Measurements from ENCODE around the gene SPIB. TPM values are rescaled to one million over a fixed set of nuclear protein-coding genes. Genes with fewer than 3 reads are reported as not detected.

SPIB gene
- total and polyA plus RNA-seq, 2 of the 4 experiments (the other 2 are of a cell fraction) = not detected

GRCh38 chr19:50480281-50481111 lies 61.8 kb downstream of the SPIB start (continued):
- TF ChIP-seq FOS (IDR thresholded peaks at IDR 0.05; ENCODE audit: low read depth, low read length) = no peak

Other genes with a start within 250 kb of the SPIB start
- gene MYH14, start 215.3 kb upstream of the SPIB start, total RNA-seq (2012; rRNA removed) = not detected in 2 replicates
- gene MYH14, start 215.3 kb upstream of the SPIB start, polyA plus RNA-seq (2012; rRNA removed) = not detected in 2 replicates
- not detected in 2 replicates for gene KCNC3, start 89.6 kb upstream of the SPIB start, total RNA-seq (2012; rRNA removed)
- 0.07 and 0.13 TPM in 2 replicates for gene KCNC3, start 89.6 kb upstream of the SPIB start, polyA plus RNA-seq (2012; rRNA removed)
- not detected in 2 replicates for gene NAPSA, start 53.3 kb upstream of the SPIB start, total RNA-seq (2012; rRNA removed)
- gene NAPSA, start 53.3 kb upstream of the SPIB start, polyA plus RNA-seq (2012; rRNA removed) = 0.24 and 0.39 TPM in 2 replicates
- 34.7 and 37.8 TPM in 2 replicates for gene NR1H2, start 42.5 kb upstream of the SPIB start, total RNA-seq (2012; rRNA removed)
- 48.4 and 51.5 TPM in 2 replicates for gene NR1H2, start 42.5 kb upstream of the SPIB start, polyA plus RNA-seq (2012; rRNA removed)
- gene POLD1, start 34.6 kb upstream of the SPIB start, total RNA-seq (2012; rRNA removed) = 13.1 and 13.8 TPM in 2 replicates
- 28.9 and 40.2 TPM in 2 replicates for gene POLD1, start 34.6 kb upstream of the SPIB start, polyA plus RNA-seq (2012; rRNA removed)
- not detected in 2 replicates for gene MYBPC2, start 14.0 kb downstream of the SPIB start, total RNA-seq (2012; rRNA removed)
- not detected in 2 replicates for gene MYBPC2, start 14.0 kb downstream of the SPIB start, polyA plus RNA-seq (2012; rRNA removed)
- 11.3 and 12.2 TPM in 2 replicates for gene EMC10, start 57.6 kb downstream of the SPIB start, total RNA-seq (2012; rRNA removed)
- gene EMC10, start 57.6 kb downstream of the SPIB start, polyA plus RNA-seq (2012; rRNA removed) = 90.9 and 103 TPM in 2 replicates
- gene GARIN5A, start 57.9 kb downstream of the SPIB start, total RNA-seq (2012; rRNA removed) = 0.28 TPM in 1 of 2 replicates, not detected in the other
- gene GARIN5A, start 57.9 kb downstream of the SPIB start, polyA plus RNA-seq (2012; rRNA removed) = 0.49 and 0.53 TPM in 2 replicates
- gene JOSD2, start 92.3 kb downstream of the SPIB start, total RNA-seq (2012; rRNA removed) = 12.2 and 15.3 TPM in 2 replicates
- gene JOSD2, start 92.3 kb downstream of the SPIB start, polyA plus RNA-seq (2012; rRNA removed) = 54.1 and 68.6 TPM in 2 replicates
- not detected in 2 replicates for gene ASPDH, start 95.0 kb downstream of the SPIB start, total RNA-seq (2012; rRNA removed)
- not detected in 2 replicates for gene ASPDH, start 95.0 kb downstream of the SPIB start, polyA plus RNA-seq (2012; rRNA removed)
- not detected in 2 replicates for gene LRRC4B, start 149.5 kb downstream of the SPIB start, total RNA-seq (2012; rRNA removed)
- gene LRRC4B, start 149.5 kb downstream of the SPIB start, polyA plus RNA-seq (2012; rRNA removed) = 0.03 TPM in 2 replicates
- gene SYT3, start 220.9 kb downstream of the SPIB start, total RNA-seq (2012; rRNA removed) = not detected in 2 replicates
- 0.05 TPM in 1 of 2 replicates, not detected in the other for gene SYT3, start 220.9 kb downstream of the SPIB start, polyA plus RNA-seq (2012; rRNA removed)
- not detected in 2 replicates for gene C19orf81, start 230.5 kb downstream of the SPIB start, total RNA-seq (2012; rRNA removed)
- gene C19orf81, start 230.5 kb downstream of the SPIB start, polyA plus RNA-seq (2012; rRNA removed) = 0.31 and 1.1 TPM in 2 replicates